Heart right ventricle (tissue), 16 donors: ENCODE data around the gene HOXC13. TPM values are rescaled to one million over a fixed set of nuclear protein-coding genes. Genes with fewer than 3 reads are reported as not detected.

Experiments
- ATAC-seq, 8 donors: fragments of 200-7000 bp; cut with Tn5 transposase; one replicate each; pipeline ENCODE4 v1.9.1; 2020; ENCODE audit warnings: mild to moderate bottlenecking in 8 of 8, moderate library complexity in 8 of 8, moderate number of reproducible peaks in 1 of 8
- DNase-seq, 2 donors: peaks; one replicate each; pipeline ENCODE4 v3.0.0-alpha.2; 2020
- H3K27ac ChIP-seq, 10 donors: fragments of 200-600 bp; sonication (generic) in 2 of 10; one replicate each; pipeline versions ENCODE4 v1.5.0 to v1.8.0; 2020 to 2022; ENCODE audit warnings: mild to moderate bottlenecking in 3 of 10
- H3K27me3 ChIP-seq, 7 donors: fragments of 200-600 bp; one replicate each; pipeline ENCODE4 v1.8.0; 2021 to 2022; ENCODE audit warnings: mild to moderate bottlenecking in 2 of 7
- H3K36me3 ChIP-seq, 9 donors: fragments of 200-600 bp; sonication (generic) in 1 of 9; one replicate each; pipeline versions ENCODE4 v1.5.0 to v1.8.0; 2020 to 2022; ENCODE audit warnings: mild to moderate bottlenecking in 2 of 9
- H3K4me1 ChIP-seq, 9 donors: fragments of 200-600 bp; sonication (generic) in 1 of 9; one replicate each; pipeline versions ENCODE4 v1.5.0 to v1.8.0; 2020 to 2022; ENCODE audit warnings: mild to moderate bottlenecking in 4 of 9
- H3K4me3 ChIP-seq, 10 donors: fragments of 200-600 bp; sonication (generic) in 2 of 10; one replicate each; pipeline versions ENCODE4 v1.5.0 to v1.8.0; 2020 to 2022; ENCODE audit warnings: mild to moderate bottlenecking in 7 of 10, moderate library complexity in 2 of 10
- H3K9me3 ChIP-seq, 11 donors: fragments of 200-600 bp in 10 of 11; sonication (generic) in 2 of 11; one replicate each; pipeline versions ENCODE4 v1.5.0 to v1.8.0; 2013 to 2022; ENCODE audit warnings: mild to moderate bottlenecking in 2 of 11, control low read depth in 1 of 11, moderate library complexity in 1 of 11
- WGBS, 2 donors: extraction: QIAGEN DNeasy Blood & Tissue Kit; methylation state at CpG; one replicate each; pipeline ENCODE4 v1.1.7; 2013; ENCODE audit warnings: inconsistent platforms in 1 of 2; 5-methylcytosine and 5-hydroxymethylcytosine counted together
- intact Hi-C, 10 donors: fragments of 100-400 bp; cut with DNase I; formaldehyde crosslinking; loops; one replicate each; pipeline versions ENCODE4 v1.11.1 to v1.14.2; 2022
- polyA plus RNA-seq, 2 donors: library from polyadenylated mRNA; stranded (reverse); fragments of 200-250 nt; gene quantifications; one replicate each; pipeline ENCODE4 v1.2.3, GENCODE V29; 2013
- total RNA-seq, 10 donors: library from RNA; stranded (reverse); fragmentation: NEBNext Ultra II Directional in 3 of 10; extraction: Animal tissue kit (Norgen Biotek cat#: 25700) in 3 of 10; gene quantifications; one replicate each; pipeline versions ENCODE4 v1.2.1 to v1.2.4, GENCODE V29; 2021 to 2023
- TF ChIP-seq, protein P1 (sequence below), 9 donors: fragments of 200-600 bp; sonication (generic) in 2 of 9; IDR thresholded peaks; one replicate each; pipeline versions ENCODE4 v1.5.0 to v1.8.0; 2021 to 2022; ENCODE audit warnings: antibody characterized with exemption in 9 of 9, mild to moderate bottlenecking in 5 of 9, moderate library complexity in 1 of 9
- donor health status: Arrhythmogenic right ventricular cardiomyopathy.
- donor health status: ischemic (EF 13 %, LVEDD 7.1; RV severe dilation, severe dysfunction).
- donor health status: healthy with polysubstance abuse.
- donor health status: DM: no; HTN: yes; CAD: no.
- donor health status: DM: no; HTN: no; CAD: no.
- donor health status: ischemic (EF 25% LVEDD 6.9; RV normal size, moderate dysfunction).
- donor health status: ischemic (EF 25% LVEDD 5.7; RV mildly dilated, moderate dysfunction).
- donor health status: healthy.
- donor health status: DM: yes; HTN: yes; CAD: no.
- donor health status: Ischemic cardiomyopathy.
- donor health status: ischemic (EF 35%, LVEDD 5.7; RV mildly dilated, moderate dysfunction).
- donor health status: nonischemic (EF 11% LVEDD 7.7; RV severe dilation, severe dysfunction).
- donor health status: DM: yes; HTN: yes; CAD: no.
- donor health status: PGD.
- donor health status: ischemic (EF 29% LVEDD 5.4; RV normal size, mild dysfunction).
- donor health status: nonischemic (EF 23%, LVEDD 6.1; RV moderate dilation, normal function).

Gene HOXC13
- total and polyA plus RNA-seq, 12 donors, result not detected

DNA sequence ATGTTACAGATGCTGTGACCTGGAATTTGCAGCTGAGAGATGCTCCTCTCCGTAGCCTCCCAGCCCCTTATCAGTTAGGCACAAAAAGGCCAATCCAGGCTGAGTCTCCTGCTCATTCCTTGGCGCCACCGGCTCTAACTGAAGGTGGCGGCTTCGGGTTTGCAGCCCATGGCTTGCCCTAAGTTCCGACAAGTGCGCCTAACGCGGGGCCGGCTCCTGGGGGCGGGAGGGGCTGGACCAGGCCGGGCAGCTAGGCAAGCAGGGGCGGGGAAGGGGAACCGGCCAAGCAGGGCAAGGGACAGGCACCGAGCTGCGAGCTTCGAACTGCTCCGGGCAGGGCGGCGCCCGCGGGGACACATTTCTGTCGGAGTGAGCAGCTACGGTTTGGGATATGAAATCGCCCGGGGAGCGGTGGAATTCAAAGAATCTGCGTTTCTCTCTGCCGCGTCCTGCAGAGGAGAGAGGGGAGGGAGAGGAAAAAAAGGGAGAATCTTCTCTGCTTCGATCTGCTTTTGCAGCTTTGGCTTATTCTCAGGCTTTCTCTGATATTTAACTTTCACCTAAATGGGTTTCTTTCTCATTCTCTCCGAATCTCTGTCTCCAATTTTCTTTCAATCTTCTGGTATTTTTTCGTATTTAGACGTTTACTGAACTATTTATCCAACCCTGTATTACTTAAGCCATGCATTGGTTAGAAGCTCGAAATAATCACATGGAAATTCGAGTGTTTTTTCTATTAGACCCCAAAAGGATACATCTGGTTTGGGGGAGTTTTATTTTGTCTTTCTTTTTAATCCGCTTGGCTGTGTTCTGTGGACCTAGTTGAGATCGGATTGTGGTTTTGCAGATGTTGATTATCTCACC is 14.5 kb downstream of the HOXC13 start:
- H3K9me3 ChIP-seq, result no peaks in the 10 kb centered on the region
- H3K27me3 ChIP-seq, result peaks cover 77 to 100% (median 100%) of the 10 kb centered on the region in 7 donors
- DNase-seq (no peak), ATAC-seq (peak in 1 of 8 donors; percentile 20)
- no peaks in the 10 kb centered on the region for H3K36me3 ChIP-seq
- H3K27ac ChIP-seq, result no peak overlapping the region
- H3K4me3 ChIP-seq, result no peak overlapping the region
- TF ChIP-seq, protein P1, sequence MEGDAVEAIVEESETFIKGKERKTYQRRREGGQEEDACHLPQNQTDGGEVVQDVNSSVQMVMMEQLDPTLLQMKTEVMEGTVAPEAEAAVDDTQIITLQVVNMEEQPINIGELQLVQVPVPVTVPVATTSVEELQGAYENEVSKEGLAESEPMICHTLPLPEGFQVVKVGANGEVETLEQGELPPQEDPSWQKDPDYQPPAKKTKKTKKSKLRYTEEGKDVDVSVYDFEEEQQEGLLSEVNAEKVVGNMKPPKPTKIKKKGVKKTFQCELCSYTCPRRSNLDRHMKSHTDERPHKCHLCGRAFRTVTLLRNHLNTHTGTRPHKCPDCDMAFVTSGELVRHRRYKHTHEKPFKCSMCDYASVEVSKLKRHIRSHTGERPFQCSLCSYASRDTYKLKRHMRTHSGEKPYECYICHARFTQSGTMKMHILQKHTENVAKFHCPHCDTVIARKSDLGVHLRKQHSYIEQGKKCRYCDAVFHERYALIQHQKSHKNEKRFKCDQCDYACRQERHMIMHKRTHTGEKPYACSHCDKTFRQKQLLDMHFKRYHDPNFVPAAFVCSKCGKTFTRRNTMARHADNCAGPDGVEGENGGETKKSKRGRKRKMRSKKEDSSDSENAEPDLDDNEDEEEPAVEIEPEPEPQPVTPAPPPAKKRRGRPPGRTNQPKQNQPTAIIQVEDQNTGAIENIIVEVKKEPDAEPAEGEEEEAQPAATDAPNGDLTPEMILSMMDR (IDR thresholded peaks at IDR 0.05), result no peak
- peaks cover 0 to 22% (median 10%) of the 10 kb centered on the region in 9 donors for H3K4me1 ChIP-seq
- intact Hi-C loops, result no loop called here
- 3 to 5% methylated on average over 38 of the region's 38 CpGs for WGBS, 2 donors

DNA sequence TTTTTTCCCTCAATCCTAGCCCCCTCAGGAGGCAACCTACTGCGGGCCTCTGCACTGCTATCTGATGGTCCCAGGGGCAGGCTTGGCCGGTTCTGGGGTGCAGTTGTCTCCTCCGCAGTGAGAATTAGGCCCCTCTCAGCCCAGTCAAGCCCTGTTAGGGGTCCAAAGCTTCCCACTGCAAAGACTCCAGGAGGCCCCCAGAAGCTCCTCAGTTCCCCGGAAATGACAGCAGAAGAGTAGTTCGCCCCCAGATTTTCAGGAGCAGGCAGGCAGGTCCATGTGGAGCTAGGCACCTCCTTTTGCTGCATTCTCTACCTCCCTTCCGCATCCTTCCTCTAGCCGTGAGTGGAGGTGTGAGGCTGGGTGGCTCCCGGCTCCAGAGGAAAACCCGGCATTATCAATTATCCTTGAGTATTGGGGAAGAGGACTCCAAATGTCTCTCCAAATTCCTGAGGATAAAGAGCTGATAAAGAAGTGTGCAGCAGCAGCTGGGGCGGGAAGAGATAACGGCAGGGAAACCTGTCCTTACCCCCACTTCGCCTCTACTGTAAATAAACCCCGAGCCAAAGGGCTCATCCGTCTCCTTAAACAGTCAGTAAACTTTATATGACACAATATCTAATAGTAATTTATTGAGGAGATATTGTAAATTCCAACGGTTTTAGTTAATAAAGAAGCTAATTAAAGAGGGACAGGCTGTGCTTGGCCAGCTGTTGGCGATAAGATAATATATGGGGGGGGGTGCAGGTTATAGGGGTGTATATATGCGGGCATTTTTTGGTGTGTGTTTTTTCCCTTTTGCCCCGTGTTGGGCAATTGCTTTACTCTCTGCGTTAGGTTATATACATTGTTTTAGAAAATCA is 15.4 kb downstream of the HOXC13 start:
- intact Hi-C loops, result no loop called here
- Histone ChIP-seq H3K4me3 (no peak overlapping the region), H3K4me1 (peaks cover 0 to 22% (median 10%) of the 10 kb centered on the region in 9 donors), H3K9me3 (no peaks in the 10 kb centered on the region), H3K27ac (no peak overlapping the region), H3K27me3 (peaks cover 78 to 100% (median 100%) of the 10 kb centered on the region in 7 donors), H3K36me3 (no peaks in the 10 kb centered on the region)
- ATAC-seq, result no peak
- DNase-seq, result no peak
- 5 to 6% methylated on average over 19 of the region's 19 CpGs for WGBS, 2 donors
- TF ChIP-seq, protein P1 (IDR thresholded peaks at IDR 0.05), result no peak

DNA sequence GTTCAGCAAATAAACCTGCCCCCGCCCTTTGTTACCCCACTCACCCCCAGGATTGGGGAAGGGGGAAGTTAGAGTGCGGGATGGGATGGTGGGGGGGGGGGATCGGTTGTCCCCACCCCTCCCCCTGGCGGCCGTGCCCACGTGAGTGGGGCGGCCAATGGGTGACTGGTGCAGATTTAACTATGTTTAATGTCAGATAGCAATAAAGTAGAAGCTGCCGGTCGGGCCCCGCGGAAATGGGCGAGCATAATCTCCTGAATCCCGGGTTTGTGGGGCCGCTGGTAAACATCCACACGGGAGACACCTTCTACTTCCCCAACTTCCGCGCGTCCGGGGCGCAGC is 16.0 kb downstream of the HOXC13 start, which contains the start of gene HOXC12:
Gene HOXC12, plus strand, starts transcription at position 210 of the 342 bp plus-strand sequence. Its CDS starts 27 bp downstream, at position 237.
- Histone ChIP-seq H3K4me3 (no peak within 1 kb of the TSS), H3K4me1 (peaks cover 0 to 22% (median 10%) of the 10 kb centered on the region in 9 donors), H3K27ac (no peak within 1 kb of the TSS), H3K27me3 (peaks cover 81 to 100% (median 100%) of the 10 kb centered on the region in 7 donors), H3K36me3 (no peaks in the 10 kb centered on the region), H3K9me3 (no peaks in the 10 kb centered on the region)
- no peak for ATAC-seq
- TF ChIP-seq, protein P1 (IDR thresholded peaks at IDR 0.05), result no peak
- DNase-seq, result no peak
- WGBS, 2 donors, result 2 to 4% methylated on average over 20 of the region's 20 CpGs
- intact Hi-C loops, result no loop called here

DNA sequence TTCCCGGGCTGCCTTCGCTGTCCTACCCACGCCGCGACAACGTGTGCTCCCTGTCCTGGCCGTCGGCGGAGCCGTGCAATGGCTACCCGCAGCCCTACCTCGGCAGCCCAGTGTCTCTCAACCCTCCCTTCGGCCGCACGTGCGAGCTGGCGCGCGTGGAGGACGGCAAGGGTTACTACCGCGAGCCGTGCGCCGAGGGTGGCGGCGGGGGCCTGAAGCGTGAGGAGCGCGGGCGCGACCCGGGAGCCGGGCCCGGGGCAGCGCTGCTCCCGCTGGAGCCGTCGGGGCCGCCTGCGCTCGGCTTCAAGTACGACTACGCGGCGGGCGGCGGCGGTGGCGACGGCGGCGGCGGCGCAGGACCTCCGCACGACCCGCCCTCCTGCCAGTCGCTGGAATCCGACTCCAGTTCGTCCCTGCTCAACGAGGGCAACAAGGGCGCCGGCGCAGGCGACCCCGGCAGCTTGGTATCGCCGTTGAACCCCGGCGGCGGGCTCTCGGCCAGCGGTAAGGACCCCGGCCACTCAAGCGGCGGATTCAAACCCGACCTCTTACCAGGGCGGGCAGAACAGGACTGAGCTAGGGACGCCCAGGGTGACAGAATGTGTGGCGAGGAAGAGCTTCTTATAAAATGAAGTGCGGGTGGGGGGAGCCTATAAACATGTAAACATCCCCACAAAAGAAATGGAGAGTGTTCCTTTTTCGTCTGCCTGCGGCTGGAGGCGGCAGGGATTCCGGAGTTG is 16.6 kb downstream of the HOXC13 start:
- intact Hi-C loops, result no loop called here
- ATAC-seq (no peak), DNase-seq (no peak)
- Histone ChIP-seq H3K27ac (no peak overlapping the region), H3K27me3 (peaks cover 78 to 100% (median 100%) of the 10 kb centered on the region in 7 donors), H3K9me3 (no peaks in the 10 kb centered on the region), H3K36me3 (no peaks in the 10 kb centered on the region), H3K4me3 (no peak overlapping the region), H3K4me1 (peaks cover 0 to 22% (median 10%) of the 10 kb centered on the region in 9 donors)
- WGBS, 2 donors, result 2 to 3% methylated on average over 83 to 86 of the region's 86 CpGs
- TF ChIP-seq, protein P1 (IDR thresholded peaks at IDR 0.05), result no peak
